ENCODE measurements around the gene DUSP1. TPM values are rescaled to one million over a fixed set of nuclear protein-coding genes. Genes with fewer than 3 reads are reported as not detected.
A peak's percentile ranks its signal among the peaks of the same experiment; 100 is the strongest.

The DUSP1 gene
- total and polyA plus RNA-seq, 9 of the 15 experiments (the other 6 are each of a cell fraction or from before 2014, with no cell fraction given), result 2.1 to 14.2 (median 8.5) TPM

DNA sequence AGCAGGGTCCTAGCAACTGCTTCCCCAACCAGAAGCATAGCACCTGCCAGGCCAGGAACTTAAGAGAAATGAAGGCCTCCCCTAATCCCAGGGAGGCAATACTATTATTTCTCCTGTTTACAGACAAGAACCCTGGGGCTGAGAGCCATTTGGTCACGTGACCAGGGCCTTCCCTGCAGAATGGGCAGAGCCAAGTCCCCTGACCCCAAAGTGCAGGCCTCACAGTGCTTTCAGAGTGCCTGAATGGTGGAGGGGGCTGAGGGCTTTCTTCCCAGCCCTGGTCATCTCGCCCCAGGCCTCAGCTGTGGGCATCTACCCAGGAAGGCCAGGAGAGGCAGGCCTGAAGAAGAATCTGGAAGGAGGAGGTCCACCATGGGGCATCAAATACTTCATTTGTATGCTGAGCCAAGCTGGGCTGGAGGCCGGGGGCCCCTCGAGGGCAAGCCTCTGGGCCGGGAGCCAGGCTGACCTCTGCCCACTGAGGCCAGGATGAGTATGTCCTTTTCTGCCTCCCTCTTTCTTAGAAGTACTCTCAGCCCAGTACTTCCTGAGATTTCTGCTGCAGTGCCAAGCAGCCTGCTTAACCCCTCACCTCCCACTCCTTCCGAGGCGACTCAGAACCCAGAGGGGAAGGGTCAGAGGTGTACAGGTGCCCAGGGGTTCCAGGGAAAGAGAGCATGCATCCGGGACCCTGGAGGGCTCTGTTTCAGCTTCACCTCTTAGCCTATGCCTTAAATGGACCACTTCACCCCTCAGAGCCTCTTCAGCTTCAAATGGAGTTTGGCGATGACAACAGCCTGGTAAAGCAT lies 18.9 kb upstream of the DUSP1 start (continued):
- TF ChIP-seq GABPB1 (CRISPR knock-in tag; IDR thresholded peaks at IDR 0.05) (no peak), SMARCA4 (IDR thresholded peaks at IDR 0.05) (no peak), ETV1 (tag; conservative IDR thresholded peaks at IDR 0.05; ENCODE audit: low read depth) (0 out of 2 replicates have a peak, but pooled peaks have one; percentile 27)

GRCh38 chr5:172788771-172789686 lies 18.0 kb upstream of the DUSP1 start:
- no peaks in the 10 kb centered on the region for H3K79me2 ChIP-seq (ENCODE audit: control insufficient read depth, insufficient read depth, low read length)
- 14% methylated on average over 21 of the region's 21 CpGs for WGBS (ENCODE audit: insufficient coverage, low coverage, missing lambda C conversion rate)
- intact Hi-C loops (cut with micrococcal nuclease) (loop anchor here (1.0 kb wide), 1 partner anchor 17 kb away; no protein-coding TSS in a partner anchor), in situ Hi-C loops (cut with MboI) (no loop called here)
- peak; percentile 99 for FAIRE-seq
- no peaks in the 10 kb centered on the region for H3K9me3 ChIP-seq (replicated peaks; ENCODE audit: control insufficient read depth, insufficient read depth, low read depth, low read length)
- no peaks in the 10 kb centered on the region for H3K9me1 ChIP-seq (ENCODE audit: control insufficient read depth, insufficient read depth, low read length)
- DNase-seq (ENCODE audit: extremely low read depth in 1 of 4, low spot score in 3 of 4), result peak; percentile 84 to 95 (median 88)
- H3K4me2 ChIP-seq (ENCODE audit: insufficient read depth, low read length), result peak overlapping the region; percentile 62
- H3K27ac ChIP-seq (ENCODE audit: extremely low read depth, low read depth, low read length), result peak overlapping the region; percentile 98
- ATAC-seq, result peak; percentile 97
- H3K4me3 ChIP-seq, result peak overlapping the region; percentile 17
- peaks cover 36 to 40% of the 10 kb centered on the region in 2 experiments for H3K4me1 ChIP-seq (replicated peaks in 1 of 2; ENCODE audit: control insufficient read depth in 2 of 2, insufficient read depth in 2 of 2, low read length in 2 of 2)
- H3K27me3 ChIP-seq (ENCODE audit: control insufficient read depth in 2 of 2, insufficient read depth in 2 of 2, low read length in 2 of 2), result no peaks in the 10 kb centered on the region
- H4K20me1 ChIP-seq (replicated peaks; ENCODE audit: control insufficient read depth, insufficient read depth, low read length), result no peaks in the 10 kb centered on the region
- POLR2A ChIA-PET, result interaction anchor here (0.6 to 1.5 kb wide), 12 partner anchors 9 to 23 kb away, joined by 3 to 21 read pairs (median 6); partner anchors contain the start of gene DUSP1
- peak overlapping the region; percentile 85 to 88 for H3K9ac ChIP-seq (ENCODE audit: insufficient read depth in 1 of 2, low read depth in 2 of 2, low read length in 2 of 2)
- H2AFZ ChIP-seq (ENCODE audit: low read depth, low read length), result peak overlapping the region; percentile 83
- H3K36me3 ChIP-seq (ENCODE audit: control insufficient read depth, insufficient read depth, low read length), result no peaks in the 10 kb centered on the region
- BruUV-seq (replicated peaks), result TSS peak; percentile 73
- CTCF ChIA-PET (ENCODE audit: low intra/inter-chr PET ratio), result interaction anchor here (0.8 kb wide), 1 partner anchor 18 kb away, joined by 3 read pairs; no protein-coding TSS in a partner anchor
- TF ChIP-seq PKNOX1 (IDR thresholded peaks at IDR 0.05) (peak; percentile 84), PURB (CRISPR knock-in tag; IDR thresholded peaks at IDR 0.05; ENCODE audit: low read depth) (no peak), ELF4 (CRISPR knock-in tag; IDR thresholded peaks at IDR 0.05) (no peak), FOXJ2 (tag; IDR thresholded peaks at IDR 0.05) (0 out of 2 replicates have a peak, but pooled peaks have one; percentile 40), ZHX1 (conservative IDR thresholded peaks at IDR 0.05; ENCODE audit: low read length) (no peak)
- TF ChIP-seq, protein P1, sequence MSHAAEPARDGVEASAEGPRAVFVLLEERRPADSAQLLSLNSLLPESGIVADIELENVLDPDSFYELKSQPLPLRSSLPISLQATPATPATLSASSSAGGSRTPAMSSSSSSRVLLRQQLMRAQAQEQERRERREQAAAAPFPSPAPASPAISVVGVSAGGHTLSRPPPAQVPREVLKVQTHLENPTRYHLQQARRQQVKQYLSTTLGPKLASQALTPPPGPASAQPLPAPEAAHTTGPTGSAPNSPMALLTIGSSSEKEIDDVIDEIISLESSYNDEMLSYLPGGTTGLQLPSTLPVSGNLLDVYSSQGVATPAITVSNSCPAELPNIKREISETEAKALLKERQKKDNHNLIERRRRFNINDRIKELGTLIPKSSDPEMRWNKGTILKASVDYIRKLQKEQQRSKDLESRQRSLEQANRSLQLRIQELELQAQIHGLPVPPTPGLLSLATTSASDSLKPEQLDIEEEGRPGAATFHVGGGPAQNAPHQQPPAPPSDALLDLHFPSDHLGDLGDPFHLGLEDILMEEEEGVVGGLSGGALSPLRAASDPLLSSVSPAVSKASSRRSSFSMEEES (CRISPR knock-in tag; IDR thresholded peaks at IDR 0.05), result no peak
- TF ChIP-seq, protein P2, sequence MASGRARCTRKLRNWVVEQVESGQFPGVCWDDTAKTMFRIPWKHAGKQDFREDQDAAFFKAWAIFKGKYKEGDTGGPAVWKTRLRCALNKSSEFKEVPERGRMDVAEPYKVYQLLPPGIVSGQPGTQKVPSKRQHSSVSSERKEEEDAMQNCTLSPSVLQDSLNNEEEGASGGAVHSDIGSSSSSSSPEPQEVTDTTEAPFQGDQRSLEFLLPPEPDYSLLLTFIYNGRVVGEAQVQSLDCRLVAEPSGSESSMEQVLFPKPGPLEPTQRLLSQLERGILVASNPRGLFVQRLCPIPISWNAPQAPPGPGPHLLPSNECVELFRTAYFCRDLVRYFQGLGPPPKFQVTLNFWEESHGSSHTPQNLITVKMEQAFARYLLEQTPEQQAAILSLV (tag; IDR thresholded peaks at IDR 0.05), result no peak
